ENCODE data around the gene F7.

DNA sequence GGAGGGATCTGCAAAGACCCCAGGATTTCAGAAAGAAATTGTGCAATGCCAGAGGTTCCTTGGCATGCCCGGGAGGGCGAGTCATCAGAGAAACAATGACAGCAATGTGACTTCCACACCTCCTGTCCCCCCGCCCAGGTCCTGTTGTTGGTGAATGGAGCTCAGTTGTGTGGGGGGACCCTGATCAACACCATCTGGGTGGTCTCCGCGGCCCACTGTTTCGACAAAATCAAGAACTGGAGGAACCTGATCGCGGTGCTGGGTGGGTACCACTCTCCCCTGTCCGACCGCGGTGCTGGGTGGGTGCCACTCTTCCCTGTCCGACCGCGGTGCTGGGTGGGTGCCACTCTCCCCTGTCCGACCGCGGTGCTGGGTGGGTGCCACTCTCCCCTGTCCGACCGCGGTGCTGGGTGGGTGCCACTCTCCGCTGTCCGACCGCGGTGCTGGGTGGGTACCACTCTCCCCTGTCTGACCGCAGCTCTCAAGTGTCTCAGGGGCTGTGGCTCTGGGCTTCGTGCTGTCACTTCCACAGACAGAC is 11.8 kb downstream of the F7 start:
- TF ChIP-seq NFIC (IDR thresholded peaks at IDR 0.05) (no peak), TAF1 (IDR thresholded peaks at IDR 0.05; ENCODE audit: low read depth) (no peak), RAD21 (IDR thresholded peaks at IDR 0.05; ENCODE audit: low read depth) (no peak), REST (IDR thresholded peaks at IDR 0.05; ENCODE audit: low read depth) (no peak), EP300 (IDR thresholded peaks at IDR 0.05; ENCODE audit: borderline replicate concordance) (no peak)

Measured in Ishikawa (cell line).